Liver (tissue), 3 donors: ENCODE data around the gene ZNF629.

Source experiments
- ATF3 ChIP-seq: IDR thresholded peaks from 2 replicates; pipeline ENCODE4 v1.6.1; 2016; ENCODE audit warnings: antibody characterized with exemption
- CTCF ChIP-seq: fragments of 150-350 bp; IDR thresholded peaks from 2 replicates; pipeline ENCODE4 v1.5.1; 2017; ENCODE audit warnings: improper control_type of control experiment, low read depth, low read length; ENCODE audit not compliant: missing input control
- FOXA1 ChIP-seq: IDR thresholded peaks from 2 replicates; pipeline ENCODE4 v1.6.1; 2016; ENCODE audit warnings: antibody characterized with exemption
- MAX ChIP-seq: IDR thresholded peaks from 2 replicates; pipeline ENCODE4 v1.6.1; 2016; ENCODE audit warnings: antibody characterized with exemption
- RAD21 ChIP-seq, 2 donors: IDR thresholded peaks; 2 replicates each; pipeline ENCODE4 v1.6.1; 2016; ENCODE audit warnings: antibody characterized with exemption in 2 of 2, mild to moderate bottlenecking in 2 of 2
- REST ChIP-seq: IDR thresholded peaks from 2 replicates; pipeline ENCODE4 v1.6.1; 2016; ENCODE audit warnings: antibody characterized with exemption, mild to moderate bottlenecking
- SP1 ChIP-seq: IDR thresholded peaks from 2 replicates; pipeline ENCODE4 v1.6.1; 2018; ENCODE audit warnings: antibody characterized with exemption, mild to moderate bottlenecking
- TAF1 ChIP-seq: conservative IDR thresholded peaks from 2 replicates; pipeline ENCODE4 v1.6.1; 2016; ENCODE audit warnings: antibody characterized with exemption, mild to moderate bottlenecking
- YY1 ChIP-seq: IDR thresholded peaks from 2 replicates; pipeline ENCODE4 v1.6.1; 2016; ENCODE audit warnings: antibody characterized with exemption, mild to moderate bottlenecking
- ZBTB33 ChIP-seq: IDR thresholded peaks from 2 replicates; pipeline ENCODE4 v1.6.1; 2016; ENCODE audit warnings: antibody characterized with exemption
- donor health status: healthy.
- donor health status: healthy.

- no peak for TF ChIP-seq CTCF
- TF ChIP-seq REST: no peak
- TF ChIP-seq FOXA1: no peak
- no peak for TF ChIP-seq ZBTB33
- TF ChIP-seq SP1: no peak
- TF ChIP-seq RAD21 (IDR thresholded peaks at IDR 0.05): no peak
- TF ChIP-seq TAF1: no peak
- no peak for TF ChIP-seq MAX
- TF ChIP-seq ATF3: no peak
- TF ChIP-seq YY1: no peak
These were observed 42.4 kb upstream of the ZNF629 start for GRCh38 chr16:30829130-30830071.
